ENCODE results near the gene DNMBP. TPM values are rescaled to one million over a fixed set of nuclear protein-coding genes. Genes with fewer than 3 reads are reported as not detected.

The DNMBP gene
- total and polyA plus RNA-seq, 2 of the 4 experiments (the other 2 are of a cell fraction): 10.9 to 13.6 TPM

DNA sequence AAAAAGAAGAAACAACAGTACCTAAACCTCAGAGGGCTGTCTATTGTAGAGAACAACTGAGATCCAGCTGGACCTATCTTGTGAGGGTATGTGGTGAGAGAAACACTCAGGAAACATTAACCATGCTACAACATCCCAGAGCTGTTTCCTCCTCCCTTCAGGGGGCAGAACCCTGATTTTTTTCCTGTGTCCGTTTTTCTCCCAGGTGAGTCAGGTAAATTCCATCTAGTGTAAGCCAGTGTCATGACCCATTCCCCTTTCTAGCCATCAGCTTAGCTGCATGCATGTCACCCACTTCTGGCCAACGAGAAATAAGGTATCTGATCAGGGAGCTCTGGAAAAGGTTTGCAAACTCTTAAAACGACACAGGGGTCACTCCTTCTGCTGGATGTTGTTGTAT is 103.8 kb downstream of the DNMBP start:
- ATAC-seq (ENCODE audit: low read depth): no peak
- H3K4me3 ChIP-seq (ENCODE audit: insufficient read depth, low read depth, low read length): no peak overlapping the region
- in situ Hi-C loops (cut with MboI; ENCODE audit: low sequenced_read_pairs): no loop called here
- H3K9me1 ChIP-seq (ENCODE audit: insufficient read depth, low read length): peaks cover 15% of the 10 kb centered on the region
- 0 out of 4 replicates have a peak overlapping the region, but pooled peaks of 1 of the 2 experiments have one; percentile 14 for H4K8ac ChIP-seq (ENCODE audit: low read depth in 2 of 2, low read length in 2 of 2)
- H4K5ac ChIP-seq (ENCODE audit: low read depth, low read length): no peak overlapping the region
- H3K36me3 ChIP-seq (ENCODE audit: control insufficient read depth, insufficient read depth, low read length): peaks cover 35% of the 10 kb centered on the region
- no peaks in the 10 kb centered on the region for H3K27me3 ChIP-seq (ENCODE audit: control insufficient read depth, insufficient read depth, low read length)
- dilution Hi-C loops (cut with HindIII; ENCODE audit: low sequenced_read_pairs, unreplicated experiment): no loop called here
- H3K9me3 ChIP-seq (ENCODE audit: control insufficient read depth, insufficient read depth, low read length): no peaks in the 10 kb centered on the region
- no peak overlapping the region for H3K18ac ChIP-seq (ENCODE audit: low read depth, low read length)
- no peak overlapping the region for H3K4me2 ChIP-seq (ENCODE audit: low read depth, low read length)
- intact Hi-C loops (cut with micrococcal nuclease): loop anchor here (2.0 kb wide), 2 partner anchors 103 to 141 kb away; partner anchors contain the start of gene DNMBP
- ChIA-PET CTCF (interaction anchor here (0.8 to 1.7 kb wide), 2 partner anchors 140 to 215 kb away, joined by 3 to 5 read pairs; no protein-coding TSS in a partner anchor), POLR2A (ENCODE audit: unreplicated experiment) (no interaction called here)
- H2BK20ac ChIP-seq (ENCODE audit: low read depth, low read length): peak overlapping the region; percentile 64
- H2AK5ac ChIP-seq (ENCODE audit: low read depth, low read length): peak overlapping the region; percentile 47; the same call in 1 of the 2 replicates
- H3K27ac ChIP-seq (ENCODE audit: insufficient read depth, low read length): no peak overlapping the region
- peak overlapping the region; percentile 76 for H3K4ac ChIP-seq (ENCODE audit: low read depth, low read length)
- peak overlapping the region; percentile 23; the same call in 1 of the 3 replicates for H2BK15ac ChIP-seq (ENCODE audit: low read depth, low read length)
- H2BK5ac ChIP-seq (ENCODE audit: low read depth, low read length, poor library complexity, severe bottlenecking): peak overlapping the region; percentile 35
- peak overlapping the region; percentile 39 for H3K23ac ChIP-seq (ENCODE audit: low read depth, low read length)
- peak overlapping the region; percentile 84; the same call in 1 of the 2 replicates for H4K91ac ChIP-seq (ENCODE audit: insufficient read depth, low read depth, low read length)
- H3K4me1 ChIP-seq (ENCODE audit: control insufficient read depth, insufficient read depth, low read length): peaks cover 7% of the 10 kb centered on the region; the same call in 1 of the 2 replicates
- DNase-seq: no peak
- peak overlapping the region; percentile 87 for H2BK120ac ChIP-seq (ENCODE audit: low read depth, low read length)
- peak overlapping the region; percentile 34; the same call in 1 of the 2 replicates for H3K14ac ChIP-seq (replicated peaks; ENCODE audit: low read depth, low read length)
- no TSS peak for BruUV-seq (replicated peaks)
- no peaks in the 10 kb centered on the region for H4K20me1 ChIP-seq (ENCODE audit: insufficient read depth, low read length)
- no peak overlapping the region for H3K56ac ChIP-seq (ENCODE audit: extremely low read depth, insufficient read depth, low read length)
- TF ChIP-seq, protein P1, sequence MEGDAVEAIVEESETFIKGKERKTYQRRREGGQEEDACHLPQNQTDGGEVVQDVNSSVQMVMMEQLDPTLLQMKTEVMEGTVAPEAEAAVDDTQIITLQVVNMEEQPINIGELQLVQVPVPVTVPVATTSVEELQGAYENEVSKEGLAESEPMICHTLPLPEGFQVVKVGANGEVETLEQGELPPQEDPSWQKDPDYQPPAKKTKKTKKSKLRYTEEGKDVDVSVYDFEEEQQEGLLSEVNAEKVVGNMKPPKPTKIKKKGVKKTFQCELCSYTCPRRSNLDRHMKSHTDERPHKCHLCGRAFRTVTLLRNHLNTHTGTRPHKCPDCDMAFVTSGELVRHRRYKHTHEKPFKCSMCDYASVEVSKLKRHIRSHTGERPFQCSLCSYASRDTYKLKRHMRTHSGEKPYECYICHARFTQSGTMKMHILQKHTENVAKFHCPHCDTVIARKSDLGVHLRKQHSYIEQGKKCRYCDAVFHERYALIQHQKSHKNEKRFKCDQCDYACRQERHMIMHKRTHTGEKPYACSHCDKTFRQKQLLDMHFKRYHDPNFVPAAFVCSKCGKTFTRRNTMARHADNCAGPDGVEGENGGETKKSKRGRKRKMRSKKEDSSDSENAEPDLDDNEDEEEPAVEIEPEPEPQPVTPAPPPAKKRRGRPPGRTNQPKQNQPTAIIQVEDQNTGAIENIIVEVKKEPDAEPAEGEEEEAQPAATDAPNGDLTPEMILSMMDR (conservative IDR thresholded peaks at IDR 0.05; ENCODE audit: low read depth, low read length): no peak
- TF ChIP-seq RCOR1 (IDR thresholded peaks at IDR 0.05; ENCODE audit: insufficient replicate concordance, low read length): no peak
- TF ChIP-seq RFX5 (IDR thresholded peaks at IDR 0.05; ENCODE audit: low read depth, low read length): no peak
- TF ChIP-seq, protein P2, sequence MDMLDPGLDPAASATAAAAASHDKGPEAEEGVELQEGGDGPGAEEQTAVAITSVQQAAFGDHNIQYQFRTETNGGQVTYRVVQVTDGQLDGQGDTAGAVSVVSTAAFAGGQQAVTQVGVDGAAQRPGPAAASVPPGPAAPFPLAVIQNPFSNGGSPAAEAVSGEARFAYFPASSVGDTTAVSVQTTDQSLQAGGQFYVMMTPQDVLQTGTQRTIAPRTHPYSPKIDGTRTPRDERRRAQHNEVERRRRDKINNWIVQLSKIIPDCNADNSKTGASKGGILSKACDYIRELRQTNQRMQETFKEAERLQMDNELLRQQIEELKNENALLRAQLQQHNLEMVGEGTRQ (IDR thresholded peaks at IDR 0.05; ENCODE audit: low read depth, low read length): no peak
- no peak for TF ChIP-seq MXI1 (IDR thresholded peaks at IDR 0.05; ENCODE audit: borderline replicate concordance, low read depth, low read length)
- TF ChIP-seq RAD21 (IDR thresholded peaks at IDR 0.05; ENCODE audit: low read length): no peak
- no peak for TF ChIP-seq NFE2L2 (IDR thresholded peaks at IDR 0.05; ENCODE audit: low read depth, low read length)
- no peak for TF ChIP-seq SMC3 (IDR thresholded peaks at IDR 0.05; ENCODE audit: low read depth, low read length)
- no peak for TF ChIP-seq FOS (IDR thresholded peaks at IDR 0.05; ENCODE audit: low read depth, low read length)
- TF ChIP-seq CEBPB (IDR thresholded peaks at IDR 0.05; ENCODE audit: low read depth, low read length): no peak
- TF ChIP-seq MAZ (IDR thresholded peaks at IDR 0.05; ENCODE audit: borderline replicate concordance, low read depth, low read length): no peak
- no peak for TF ChIP-seq CHD1 (IDR thresholded peaks at IDR 0.05; ENCODE audit: low read depth, low read length)
- no peak for TF ChIP-seq POLR2A (IDR thresholded peaks at IDR 0.05; ENCODE audit: low read depth, low read length)
- no peak for TF ChIP-seq MAFK (IDR thresholded peaks at IDR 0.05; ENCODE audit: low read depth, low read length)
- TF ChIP-seq, protein P3, sequence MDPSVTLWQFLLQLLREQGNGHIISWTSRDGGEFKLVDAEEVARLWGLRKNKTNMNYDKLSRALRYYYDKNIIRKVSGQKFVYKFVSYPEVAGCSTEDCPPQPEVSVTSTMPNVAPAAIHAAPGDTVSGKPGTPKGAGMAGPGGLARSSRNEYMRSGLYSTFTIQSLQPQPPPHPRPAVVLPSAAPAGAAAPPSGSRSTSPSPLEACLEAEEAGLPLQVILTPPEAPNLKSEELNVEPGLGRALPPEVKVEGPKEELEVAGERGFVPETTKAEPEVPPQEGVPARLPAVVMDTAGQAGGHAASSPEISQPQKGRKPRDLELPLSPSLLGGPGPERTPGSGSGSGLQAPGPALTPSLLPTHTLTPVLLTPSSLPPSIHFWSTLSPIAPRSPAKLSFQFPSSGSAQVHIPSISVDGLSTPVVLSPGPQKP (IDR thresholded peaks at IDR 0.05; ENCODE audit: borderline replicate concordance, low read depth, low read length): no peak
- TF ChIP-seq BHLHE40 (IDR thresholded peaks at IDR 0.05; ENCODE audit: low read depth, low read length): no peak
- no peak overlapping the region for H3K9ac ChIP-seq (ENCODE audit: low read depth, low read length)
- no peak overlapping the region for H2AFZ ChIP-seq (replicated peaks; ENCODE audit: low read length, poor library complexity)
- H3K79me1 ChIP-seq (ENCODE audit: low read depth in 1 of 2, low read length in 2 of 2): peaks cover 9 to 74% of the 10 kb centered on the region in 2 experiments
- WGBS, 2 experiments (ENCODE audit: extremely low coverage in 2 of 2, insufficient read length in 1 of 2): 80% methylated on average over 1 of the region's 3 CpGs; no CpG with 5 or more reads in 1 of the 2 experiments
- H2AK9ac ChIP-seq (replicated peaks; ENCODE audit: low read depth, low read length, poor library complexity): no peak overlapping the region
